Activated T-helper 1 cell treated with anti-CD3 and anti-CD28 coated beads, Interleukin-12 subunit alpha, Interleukin-12 subunit beta, Interleukin-2, Interleukin-4 antibody, amounts not matched to agents 30 ng/mL and 10 ng/mL and 1 ng/mL, durations not matched to agents 14 hours and 24 hours and 36 hours (primary cell): Measurements from ENCODE around the gene CLEC19A. TPM values are rescaled to one million over a fixed set of nuclear protein-coding genes. Genes with fewer than 3 reads are reported as not detected.

ENCODE experiments used
- DNase-seq: peaks from one replicate; pipeline ENCODE4 v3.0.0; 2021; ENCODE audit warnings: low spot score
- H3K27ac Mint-ChIP-seq: one replicate; pipeline ENCODE4 v1.8.0; 2021; ENCODE audit warnings: mild to moderate bottlenecking, mixed read lengths
- H3K27me3 Mint-ChIP-seq: one replicate; pipeline ENCODE4 v1.8.0; 2022; ENCODE audit warnings: mild to moderate bottlenecking, moderate library complexity, mixed read lengths; ENCODE audit not compliant: insufficient read depth
- H3K36me3 Mint-ChIP-seq: one replicate; pipeline ENCODE4 v1.8.0; 2021; ENCODE audit warnings: low read depth, mixed read lengths
- H3K4me1 Mint-ChIP-seq: one replicate; pipeline ENCODE4 v1.8.0; 2021; ENCODE audit warnings: low read depth, mixed read lengths
- H3K4me3 Mint-ChIP-seq: one replicate; pipeline ENCODE4 v1.8.0; 2021; ENCODE audit warnings: mild to moderate bottlenecking, moderate library complexity, mixed read lengths
- H3K9me3 Mint-ChIP-seq: one replicate; pipeline ENCODE4 v1.8.0; 2021; ENCODE audit warnings: mixed read lengths
- intact Hi-C: fragments of 100-400 bp; cut with micrococcal nuclease; formaldehyde crosslinking; loops from one replicate; pipeline ENCODE4 v1.15.1; 2024
- total RNA-seq: library from RNA; stranded (reverse); gene quantifications from 2 replicates; pipeline ENCODE4 v1.2.3, GENCODE V29; 2022

Gene CLEC19A
- total RNA-seq, 1 donor from 2014 or later = not detected

GRCh38 chr16:19348125-19348524 is 62.6 kb downstream of the CLEC19A start:
- no peak overlapping the region for H3K4me3 Mint-ChIP-seq
- intact Hi-C loops = no loop called here
- no peaks in the 10 kb centered on the region for H3K4me1 Mint-ChIP-seq
- DNase-seq = no peak
- H3K9me3 Mint-ChIP-seq = no peaks in the 10 kb centered on the region
- H3K36me3 Mint-ChIP-seq = no peaks in the 10 kb centered on the region
- peaks cover 8% of the 10 kb centered on the region for H3K27me3 Mint-ChIP-seq
- no peak overlapping the region for H3K27ac Mint-ChIP-seq

DNA sequence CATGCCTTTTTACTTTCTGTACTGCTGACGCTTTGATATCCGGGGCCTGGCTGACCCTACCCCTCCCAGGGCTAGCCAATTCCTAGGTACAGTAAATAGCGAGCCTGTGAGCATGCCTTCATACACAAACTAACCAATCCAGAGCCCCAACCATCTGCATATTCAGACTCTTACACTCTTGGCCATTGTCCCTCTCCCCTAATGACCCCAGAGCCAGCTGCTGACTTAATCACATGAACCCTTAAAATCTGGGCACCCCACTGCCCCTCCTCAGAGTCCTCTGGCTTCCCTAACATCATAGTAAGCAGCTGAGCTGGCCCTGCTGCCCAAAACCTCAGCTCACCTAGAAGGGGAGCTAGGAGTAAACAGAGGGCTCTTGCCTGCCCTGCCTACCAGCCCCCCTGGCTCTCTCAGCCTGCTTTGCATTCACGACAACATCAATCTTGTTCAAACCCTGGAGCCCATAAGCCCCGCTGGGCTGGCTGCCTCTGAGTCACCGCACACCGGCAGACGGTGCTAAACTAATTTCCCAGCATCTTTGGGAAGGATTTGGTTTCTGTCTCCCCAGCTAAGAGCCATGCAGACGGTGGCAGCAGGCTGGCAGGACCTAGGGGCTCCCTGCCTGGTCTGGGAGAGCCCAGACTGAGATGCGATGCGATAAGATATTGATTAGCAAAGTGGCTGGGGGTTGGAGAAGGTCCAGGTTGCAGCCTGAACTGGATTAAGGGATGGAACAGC is 63.2 kb downstream of the CLEC19A start:
- Mint-ChIP-seq H3K4me1 (no peaks in the 10 kb centered on the region), H3K9me3 (no peaks in the 10 kb centered on the region), H3K27ac (no peak overlapping the region), H3K36me3 (no peaks in the 10 kb centered on the region), H3K4me3 (no peak overlapping the region), H3K27me3 (peaks cover 8% of the 10 kb centered on the region)
- intact Hi-C loops = no loop called here
- DNase-seq = no peak

GRCh38 chr16:19354371-19354770 is 68.8 kb downstream of the CLEC19A start:
- H3K27ac Mint-ChIP-seq = no peak overlapping the region
- intact Hi-C loops = no loop called here
- H3K27me3 Mint-ChIP-seq = peaks cover 3% of the 10 kb centered on the region
- H3K36me3 Mint-ChIP-seq = no peaks in the 10 kb centered on the region
- H3K4me1 Mint-ChIP-seq = no peaks in the 10 kb centered on the region
- H3K4me3 Mint-ChIP-seq = no peak overlapping the region
- no peak for DNase-seq
- H3K9me3 Mint-ChIP-seq = no peaks in the 10 kb centered on the region

- Mint-ChIP-seq H3K27ac (no peak overlapping the region), H3K9me3 (no peaks in the 10 kb centered on the region), H3K36me3 (no peaks in the 10 kb centered on the region), H3K4me3 (no peak overlapping the region), H3K27me3 (peaks cover 3% of the 10 kb centered on the region), H3K4me1 (no peaks in the 10 kb centered on the region)
- intact Hi-C loops = no loop called here
- no peak for DNase-seq
Observed at GRCh38 chr16:19356024-19356952, 70.8 kb downstream of the CLEC19A start.

DNA sequence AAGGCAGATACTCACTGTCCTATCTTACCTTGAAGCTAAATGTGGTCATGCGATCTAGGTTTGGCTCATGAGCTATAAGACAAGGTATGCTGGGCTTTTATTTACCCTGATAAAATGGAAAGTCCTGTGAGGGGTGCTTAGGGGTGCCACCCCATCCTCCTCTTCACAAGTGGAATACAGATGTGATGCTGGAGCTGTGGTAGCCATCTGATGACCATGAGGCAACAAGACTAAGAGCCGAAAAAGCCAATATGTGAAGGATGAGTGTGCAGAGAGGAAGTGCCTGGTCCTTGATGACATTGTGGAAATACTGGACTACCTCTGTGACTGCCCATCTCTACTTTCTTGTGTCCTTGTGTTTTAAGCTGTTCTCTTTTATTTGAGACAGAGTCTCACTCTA is 74.0 kb downstream of the CLEC19A start:
- Mint-ChIP-seq H3K27me3 (no peaks in the 10 kb centered on the region), H3K4me1 (no peaks in the 10 kb centered on the region), H3K36me3 (no peaks in the 10 kb centered on the region), H3K9me3 (no peaks in the 10 kb centered on the region), H3K4me3 (no peak overlapping the region), H3K27ac (no peak overlapping the region)
- intact Hi-C loops = no loop called here
- DNase-seq = no peak

Other genes starting within 250 kb of the CLEC19A start
- gene COQ7, start 218.1 kb upstream of the CLEC19A start, total RNA-seq = 17.3 and 19.6 TPM in 2 replicates
- gene ITPRIPL2, start 171.8 kb upstream of the CLEC19A start, total RNA-seq = 46.7 and 49.6 TPM in 2 replicates
- gene SYT17, start 117.5 kb upstream of the CLEC19A start, total RNA-seq = 0.37 and 0.54 TPM in 2 replicates
- gene TMC5, start 132.2 kb downstream of the CLEC19A start, total RNA-seq = 0.10 and 0.26 TPM in 2 replicates
- gene GDE1, start 236.4 kb downstream of the CLEC19A start, total RNA-seq = 24.1 and 29.5 TPM in 2 replicates
- gene CCP110, start 238.2 kb downstream of the CLEC19A start, total RNA-seq = 31.4 and 38.8 TPM in 2 replicates